Thoracic aorta (tissue), 2 donors: ENCODE data around the gene KIAA1671. TPM values are rescaled to one million over a fixed set of nuclear protein-coding genes. Genes with fewer than 3 reads are reported as not detected.

Source experiments
- ATAC-seq: fragments of 150-250 bp; one replicate; pipeline ENCODE4 v1.8.0; 2017; ENCODE audit warnings: low read depth; ENCODE audit not compliant: insufficient number of reproducible peaks, low FRiP score
- DNase-seq: peaks from one replicate; pipeline ENCODE4 v3.0.0-alpha.2; 2020; ENCODE audit warnings: low spot score
- H3K27ac ChIP-seq, 2 donors: fragments of 200-600 bp; sonication (generic); 1 replicate in 1 of 2; 2 replicates in 1 of 2; pipeline ENCODE4 v1.5.1; 2016; ENCODE audit warnings: mild to moderate bottlenecking in 2 of 2, moderate library complexity in 2 of 2
- H3K27me3 ChIP-seq: fragments of 200-600 bp; sonication (generic); replicated peaks from 2 replicates; pipeline ENCODE4 v1.6.0; 2016; ENCODE audit warnings: mild to moderate bottlenecking; ENCODE audit not compliant: insufficient read depth
- H3K36me3 ChIP-seq: fragments of 200-600 bp; sonication (generic); one replicate; pipeline ENCODE4 v1.5.1; 2016
- H3K4me1 ChIP-seq, 2 donors: fragments of 200-600 bp; sonication (generic); 1 replicate in 1 of 2; 2 replicates in 1 of 2; pipeline versions ENCODE4 v1.5.1 to v1.6.0; 2016; ENCODE audit warnings: low read depth in 2 of 2, mild to moderate bottlenecking in 1 of 2; ENCODE audit not compliant: control insufficient read depth in 1 of 2
- H3K4me3 ChIP-seq: fragments of 200-600 bp; sonication (generic); 2 replicates; pipeline ENCODE4 v1.5.1; 2016; ENCODE audit warnings: mild to moderate bottlenecking
- H3K9me3 ChIP-seq: fragments of 200-600 bp; sonication (generic); 2 replicates; pipeline ENCODE4 v1.5.1; 2016
- CTCF ChIP-seq: fragments of 200-600 bp; sonication (generic); IDR thresholded peaks from one replicate; pipeline ENCODE4 v1.5.1; 2019; ENCODE audit warnings: antibody characterized with exemption
- total RNA-seq, 2 donors: library from RNA; depleted of rRNA; stranded (reverse); fragments of >200 nt; gene quantifications; one replicate each; pipeline versions ENCODE4 v1.1.0 to v1.2.3, GENCODE V29; 2016

The KIAA1671 gene
- total RNA-seq, 2 donors from 2014 or later = 57.8 to 86.8 TPM

- DNase-seq = no peak
- no peaks in the 10 kb centered on the region for H3K27me3 ChIP-seq
- no peaks in the 10 kb centered on the region for H3K9me3 ChIP-seq
- peak overlapping the region in 1 of 2 donors; percentile 24 for H3K27ac ChIP-seq
- peak; percentile 37 for ATAC-seq
- TF ChIP-seq CTCF = no peak
- no peak overlapping the region for H3K4me3 ChIP-seq
- peaks cover 7 to 8% of the 10 kb centered on the region in 2 donors for H3K4me1 ChIP-seq
- H3K36me3 ChIP-seq = peaks cover 65% of the 10 kb centered on the region
Observed at GRCh38 chr22:25182131-25183110, 229.9 kb downstream of the KIAA1671 start.

GRCh38 chr22:25183949-25184619, 231.6 kb downstream of the KIAA1671 start:
- no peak overlapping the region for H3K27ac ChIP-seq
- DNase-seq = no peak

GRCh38 chr22:25186140-25186539, 233.6 kb downstream of the KIAA1671 start:
- DNase-seq = no peak
- Histone ChIP-seq H3K4me1 (peaks cover 7 to 8% of the 10 kb centered on the region in 2 donors), H3K27me3 (no peaks in the 10 kb centered on the region), H3K36me3 (peaks cover 52% of the 10 kb centered on the region), H3K9me3 (no peaks in the 10 kb centered on the region), H3K4me3 (no peak overlapping the region), H3K27ac (no peak overlapping the region)
- TF ChIP-seq CTCF = no peak
- ATAC-seq = no peak

More at GRCh38 chr22:25183949-25184619, 231.6 kb downstream of the KIAA1671 start:
- no peak for ATAC-seq
- Histone ChIP-seq H3K27me3 (no peaks in the 10 kb centered on the region), H3K9me3 (no peaks in the 10 kb centered on the region), H3K4me3 (no peak overlapping the region), H3K36me3 (peaks cover 59% of the 10 kb centered on the region), H3K4me1 (peaks cover 7 to 8% of the 10 kb centered on the region in 2 donors)
- no peak for TF ChIP-seq CTCF

- no peak for ATAC-seq
Observed at GRCh38 chr22:25187469-25187868, 235.0 kb downstream of the KIAA1671 start.

More at GRCh38 chr22:25187469-25187868, 235.0 kb downstream of the KIAA1671 start:
- H3K27ac ChIP-seq = no peak overlapping the region
- H3K4me3 ChIP-seq = no peak overlapping the region
- peaks cover 53% of the 10 kb centered on the region for H3K36me3 ChIP-seq
- DNase-seq = no peak
- peaks cover 3 to 5% of the 10 kb centered on the region in 2 donors for H3K4me1 ChIP-seq
- no peak for TF ChIP-seq CTCF
- H3K9me3 ChIP-seq = no peaks in the 10 kb centered on the region
- no peaks in the 10 kb centered on the region for H3K27me3 ChIP-seq
